ENCODE results near the gene PLA2G12A. TPM values are rescaled to one million over a fixed set of nuclear protein-coding genes. Genes with fewer than 3 reads are reported as not detected.

PLA2G12A gene
- total RNA-seq, 1 donor from 2014 or later, result 43.4 TPM

DNA sequence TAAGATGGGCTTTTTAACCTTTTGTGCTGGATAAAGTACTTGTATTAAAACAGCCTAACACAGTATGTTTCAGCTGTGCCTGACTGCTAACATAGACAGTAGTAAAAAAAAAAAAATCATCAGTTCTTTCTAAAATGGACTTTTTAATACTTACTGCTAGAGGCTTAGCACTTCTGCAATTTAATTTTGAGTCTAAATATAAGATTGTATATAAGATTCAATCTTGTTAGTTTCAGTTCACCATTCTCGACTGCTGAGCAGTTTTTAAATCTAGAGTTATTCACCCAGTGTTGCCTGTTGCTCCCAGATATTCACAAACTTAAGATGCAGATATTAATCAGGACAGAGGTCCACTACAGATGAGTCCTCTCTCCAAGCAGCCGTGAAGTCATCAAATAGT is 6.8 kb downstream of the PLA2G12A start:
- Mint-ChIP-seq H3K4me3 (ENCODE audit: unreplicated experiment) (no peak overlapping the region), H3K4me1 (ENCODE audit: low read depth) (peaks cover 4% of the 10 kb centered on the region), H3K27me3 (ENCODE audit: low read depth) (no peaks in the 10 kb centered on the region), H3K27ac (ENCODE audit: unreplicated experiment) (no peak overlapping the region), H3K36me3 (ENCODE audit: low read depth) (peaks cover 2% of the 10 kb centered on the region), H3K9me3 (ENCODE audit: low read depth) (no peaks in the 10 kb centered on the region)
- TF ChIP-seq, protein P1, sequence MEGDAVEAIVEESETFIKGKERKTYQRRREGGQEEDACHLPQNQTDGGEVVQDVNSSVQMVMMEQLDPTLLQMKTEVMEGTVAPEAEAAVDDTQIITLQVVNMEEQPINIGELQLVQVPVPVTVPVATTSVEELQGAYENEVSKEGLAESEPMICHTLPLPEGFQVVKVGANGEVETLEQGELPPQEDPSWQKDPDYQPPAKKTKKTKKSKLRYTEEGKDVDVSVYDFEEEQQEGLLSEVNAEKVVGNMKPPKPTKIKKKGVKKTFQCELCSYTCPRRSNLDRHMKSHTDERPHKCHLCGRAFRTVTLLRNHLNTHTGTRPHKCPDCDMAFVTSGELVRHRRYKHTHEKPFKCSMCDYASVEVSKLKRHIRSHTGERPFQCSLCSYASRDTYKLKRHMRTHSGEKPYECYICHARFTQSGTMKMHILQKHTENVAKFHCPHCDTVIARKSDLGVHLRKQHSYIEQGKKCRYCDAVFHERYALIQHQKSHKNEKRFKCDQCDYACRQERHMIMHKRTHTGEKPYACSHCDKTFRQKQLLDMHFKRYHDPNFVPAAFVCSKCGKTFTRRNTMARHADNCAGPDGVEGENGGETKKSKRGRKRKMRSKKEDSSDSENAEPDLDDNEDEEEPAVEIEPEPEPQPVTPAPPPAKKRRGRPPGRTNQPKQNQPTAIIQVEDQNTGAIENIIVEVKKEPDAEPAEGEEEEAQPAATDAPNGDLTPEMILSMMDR (IDR thresholded peaks at IDR 0.05), result no peak
- no peak for DNase-seq (ENCODE audit: low spot score)

DNA sequence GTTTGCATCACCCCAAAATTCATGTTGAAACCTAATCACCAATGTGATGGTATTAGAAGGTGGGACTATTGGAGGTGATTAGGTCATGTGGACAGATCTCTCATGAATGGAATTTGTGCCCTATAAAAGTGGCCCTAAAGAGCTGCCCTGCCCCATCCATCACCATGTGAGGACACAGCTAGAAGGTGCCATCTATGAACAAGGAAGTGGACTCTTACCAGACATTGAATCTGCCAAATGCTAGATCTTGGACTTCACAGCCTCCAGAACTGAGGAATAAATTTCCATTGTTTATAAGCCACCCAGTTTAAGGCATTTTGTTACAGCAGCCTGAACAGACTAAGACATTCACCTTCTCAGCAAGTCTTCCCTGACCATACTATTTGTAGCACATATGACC is 7.5 kb downstream of the PLA2G12A start:
- no peaks in the 10 kb centered on the region for H3K27me3 Mint-ChIP-seq (ENCODE audit: low read depth)
- H3K4me3 Mint-ChIP-seq (ENCODE audit: unreplicated experiment), result no peak overlapping the region
- peaks cover 2% of the 10 kb centered on the region for H3K36me3 Mint-ChIP-seq (ENCODE audit: low read depth)
- H3K9me3 Mint-ChIP-seq (ENCODE audit: low read depth), result no peaks in the 10 kb centered on the region
- H3K4me1 Mint-ChIP-seq (ENCODE audit: low read depth), result no peaks in the 10 kb centered on the region
- H3K27ac Mint-ChIP-seq (ENCODE audit: unreplicated experiment), result no peak overlapping the region
- DNase-seq (ENCODE audit: low spot score), result no peak
- TF ChIP-seq, protein P1 (IDR thresholded peaks at IDR 0.05), result no peak

DNA sequence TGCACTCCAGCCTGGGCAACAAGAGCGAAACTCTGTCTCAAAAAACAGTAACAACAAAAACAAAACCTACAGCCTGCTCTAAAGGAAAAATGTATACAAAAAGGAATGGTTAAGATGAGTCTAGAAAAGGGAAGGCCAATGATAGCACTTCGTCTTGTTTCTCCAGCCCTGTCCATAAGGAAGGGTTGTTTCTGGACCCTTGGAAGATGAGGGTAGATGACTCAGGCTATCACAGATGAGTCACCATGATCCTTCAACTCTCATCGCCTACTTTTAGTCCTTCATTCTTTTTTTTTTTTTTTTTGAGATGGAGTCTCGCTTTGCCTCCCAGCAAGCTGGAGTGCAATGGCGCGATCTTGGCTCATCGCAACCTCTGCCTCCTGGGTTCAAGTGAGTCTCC is 8.8 kb downstream of the PLA2G12A start:
- H3K4me3 Mint-ChIP-seq (ENCODE audit: unreplicated experiment), result no peak overlapping the region
- H3K4me1 Mint-ChIP-seq (ENCODE audit: low read depth), result no peaks in the 10 kb centered on the region
- TF ChIP-seq, protein P1 (IDR thresholded peaks at IDR 0.05), result no peak
- H3K27ac Mint-ChIP-seq (ENCODE audit: unreplicated experiment), result no peak overlapping the region
- no peaks in the 10 kb centered on the region for H3K9me3 Mint-ChIP-seq (ENCODE audit: low read depth)
- H3K27me3 Mint-ChIP-seq (ENCODE audit: low read depth), result no peaks in the 10 kb centered on the region
- no peak for DNase-seq (ENCODE audit: low spot score)
- peaks cover 3% of the 10 kb centered on the region for H3K36me3 Mint-ChIP-seq (ENCODE audit: low read depth)

DNA sequence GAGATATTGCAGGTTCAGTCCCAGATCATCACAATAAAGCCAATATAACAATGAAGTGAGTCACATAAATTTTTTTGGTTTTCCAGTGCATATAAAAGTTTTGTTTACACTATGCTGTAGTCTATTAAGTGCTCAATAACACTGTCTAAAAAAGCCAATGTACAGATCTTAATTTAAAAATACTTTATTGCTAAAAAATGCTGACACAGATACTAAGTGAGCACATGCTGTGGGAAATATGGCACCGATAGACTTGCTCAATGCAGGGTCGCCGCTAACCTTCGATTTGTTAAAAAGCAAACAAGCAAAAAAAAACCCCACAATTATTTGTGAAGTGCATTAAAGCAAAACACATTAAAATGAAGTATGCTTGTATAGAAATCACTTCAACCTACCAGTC is 10.3 kb downstream of the PLA2G12A start:
- TF ChIP-seq, protein P1 (IDR thresholded peaks at IDR 0.05), result no peak
- Mint-ChIP-seq H3K27me3 (ENCODE audit: low read depth) (no peaks in the 10 kb centered on the region), H3K27ac (ENCODE audit: unreplicated experiment) (no peak overlapping the region), H3K4me3 (ENCODE audit: unreplicated experiment) (no peak overlapping the region), H3K4me1 (ENCODE audit: low read depth) (no peaks in the 10 kb centered on the region), H3K9me3 (ENCODE audit: low read depth) (no peaks in the 10 kb centered on the region), H3K36me3 (ENCODE audit: low read depth) (peaks cover 1% of the 10 kb centered on the region)
- no peak for DNase-seq (ENCODE audit: low spot score)

DNA sequence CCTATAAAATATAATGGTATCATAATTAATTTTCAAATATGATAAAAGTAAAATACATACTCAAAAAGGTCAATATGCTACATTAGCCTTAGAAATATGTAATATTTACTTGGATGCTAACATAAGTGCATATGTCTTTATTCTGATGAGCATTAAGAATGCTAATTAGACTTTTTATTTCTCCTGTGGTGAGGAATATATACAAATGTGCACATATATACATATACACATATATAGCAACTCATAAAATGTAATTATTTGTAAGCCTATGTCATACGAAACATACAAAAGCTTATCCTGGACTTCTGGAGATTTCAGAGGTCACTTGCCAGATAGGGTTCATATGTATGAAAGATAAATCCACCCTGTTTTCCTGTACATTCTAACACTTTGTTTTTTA is 11.1 kb downstream of the PLA2G12A start:
- no peak for DNase-seq (ENCODE audit: low spot score)
- peaks cover 4% of the 10 kb centered on the region for H3K36me3 Mint-ChIP-seq (ENCODE audit: low read depth)
- H3K4me1 Mint-ChIP-seq (ENCODE audit: low read depth), result no peaks in the 10 kb centered on the region
- no peak overlapping the region for H3K4me3 Mint-ChIP-seq (ENCODE audit: unreplicated experiment)
- H3K27me3 Mint-ChIP-seq (ENCODE audit: low read depth), result no peaks in the 10 kb centered on the region
- TF ChIP-seq, protein P1 (IDR thresholded peaks at IDR 0.05), result no peak
- no peaks in the 10 kb centered on the region for H3K9me3 Mint-ChIP-seq (ENCODE audit: low read depth)
- no peak overlapping the region for H3K27ac Mint-ChIP-seq (ENCODE audit: unreplicated experiment)
